Measurements from ENCODE around the gene TNFSF13.

Gene TNFSF13

GRCh38 chr17:7610641-7611040 lies 52.1 kb downstream of the TNFSF13 start:
- no peak overlapping the region for H3K4me3 ChIP-seq (ENCODE audit: low read depth, low read length)
- TF ChIP-seq CTCF (IDR thresholded peaks at IDR 0.05; ENCODE audit: low read depth, low read length), result no peak
